Neural cell (in vitro differentiated cells): ENCODE data around the gene LINGO1.

ENCODE experiments used
- CTCF ChIP-seq: fragments of 450-650 bp; IDR thresholded peaks from 2 replicates; pipeline ENCODE4 v1.5.1; 2014; ENCODE audit warnings: antibody characterized with exemption, mild to moderate bottlenecking, moderate library complexity; ENCODE audit not compliant: poor library complexity, severe bottlenecking
- EP300 ChIP-seq: fragments of 450-650 bp; conservative IDR thresholded peaks from 2 replicates; pipeline ENCODE4 v1.6.1; 2014; ENCODE audit warnings: antibody characterized with exemption, mild to moderate bottlenecking, moderate library complexity; ENCODE audit not compliant: poor library complexity, severe bottlenecking
- EZH2 ChIP-seq: fragments of 200-600, 300-800 bp; shearing (Covaris generic), sonication (generic); IDR thresholded peaks from 2 replicates; pipeline ENCODE4 v1.6.1; 2014; ENCODE audit warnings: antibody characterized with exemption, low read length, borderline replicate concordance, mild to moderate bottlenecking; ENCODE audit not compliant: insufficient read depth, poor library complexity, severe bottlenecking
- MXI1 ChIP-seq: fragments of 450-650 bp; conservative IDR thresholded peaks from 2 replicates; pipeline ENCODE4 v1.6.1; 2014; ENCODE audit warnings: antibody characterized with exemption, mild to moderate bottlenecking; ENCODE audit not compliant: poor library complexity, severe bottlenecking
- POLR2AphosphoS5 ChIP-seq: IDR thresholded peaks from 2 replicates; pipeline ENCODE4 v1.6.1; 2012
- RAD21 ChIP-seq: fragments of 450-650 bp; conservative IDR thresholded peaks from 2 replicates; pipeline ENCODE4 v1.6.1; 2014; ENCODE audit warnings: antibody characterized with exemption, mild to moderate bottlenecking, moderate library complexity
- REST ChIP-seq: IDR thresholded peaks from 2 replicates; pipeline ENCODE4 v1.6.1; 2012; ENCODE audit warnings: borderline replicate concordance
- SMC3 ChIP-seq: fragments of 450-650 bp; conservative IDR thresholded peaks from 2 replicates; pipeline ENCODE4 v1.6.1; 2014; ENCODE audit warnings: antibody characterized with exemption, mild to moderate bottlenecking, moderate library complexity; ENCODE audit not compliant: poor library complexity
- TAF1 ChIP-seq: IDR thresholded peaks from 2 replicates; pipeline ENCODE4 v1.6.1; 2012; ENCODE audit warnings: low read depth

- TF ChIP-seq CTCF: no peak
- no peak for TF ChIP-seq EZH2
- TF ChIP-seq TAF1: no peak
- no peak for TF ChIP-seq POLR2AphosphoS5
- no peak for TF ChIP-seq EP300
- TF ChIP-seq RAD21: no peak
- no peak for TF ChIP-seq MXI1
- TF ChIP-seq REST: no peak
- TF ChIP-seq SMC3: no peak
Measured at GRCh38 chr15:77611767-77612166, 20.9 kb downstream of the LINGO1 start.
